Activated T-helper 2 cell treated with anti-CD3 and anti-CD28 coated beads, Interferon-gamma antibody, Interleukin-2, Interleukin-4, amounts not matched to agents 10 μg/mL and 5 μg/mL and 100 μg/mL, durations not matched to agents 14 hours and 24 hours and 36 hours (primary cell): Measurements from ENCODE around the gene ACTN2. TPM values are rescaled to one million over a fixed set of nuclear protein-coding genes. Genes with fewer than 3 reads are reported as not detected.

Source experiments
- DNase-seq: peaks from one replicate; pipeline ENCODE4 v3.0.0; 2021; ENCODE audit warnings: low spot score
- H3K27ac Mint-ChIP-seq: one replicate; pipeline ENCODE4 v1.8.0; 2021; ENCODE audit warnings: mixed read lengths
- H3K27me3 Mint-ChIP-seq: one replicate; pipeline ENCODE4 v1.8.0; 2021; ENCODE audit warnings: low read depth, mixed read lengths
- H3K36me3 Mint-ChIP-seq: one replicate; pipeline ENCODE4 v1.8.0; 2021; ENCODE audit warnings: low read depth, mixed read lengths
- H3K4me1 Mint-ChIP-seq: one replicate; pipeline ENCODE4 v1.8.0; 2021; ENCODE audit warnings: low read depth, mixed read lengths
- H3K4me3 Mint-ChIP-seq: one replicate; pipeline ENCODE4 v1.8.0; 2021; ENCODE audit warnings: low read depth, mild to moderate bottlenecking, moderate library complexity, mixed read lengths
- H3K9me3 Mint-ChIP-seq: one replicate; pipeline ENCODE4 v1.8.0; 2021; ENCODE audit warnings: mixed read lengths
- intact Hi-C: fragments of 100-400 bp; cut with micrococcal nuclease; formaldehyde crosslinking; loops from one replicate; pipeline ENCODE4 v1.15.1; 2023
- total RNA-seq: library from RNA; stranded (reverse); gene quantifications from 2 replicates; pipeline ENCODE4 v1.2.3, GENCODE V29; 2022

Gene ACTN2
- total RNA-seq, 1 donor from 2014 or later = 0.23 TPM

DNA sequence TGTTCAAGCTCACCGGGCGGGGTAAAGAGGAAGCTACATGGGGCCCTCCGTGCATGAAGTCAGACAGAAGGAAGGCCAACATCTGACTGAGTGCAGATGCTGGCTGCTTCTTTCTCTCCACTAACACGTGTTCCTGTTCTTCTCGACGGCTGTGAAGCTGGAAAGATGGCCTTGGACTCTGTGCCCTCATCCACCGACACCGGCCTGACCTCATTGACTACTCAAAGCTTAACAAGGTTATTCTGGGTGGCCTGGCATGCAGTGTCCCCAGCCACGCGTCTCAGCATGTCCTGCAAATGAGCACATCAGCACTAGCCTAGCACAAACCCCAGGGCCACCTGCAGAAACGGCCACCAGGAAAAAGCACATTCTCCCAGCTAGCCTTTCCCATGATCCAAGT lies 41.2 kb downstream of the ACTN2 start:
- intact Hi-C loops = no loop called here
- DNase-seq = no peak
- Mint-ChIP-seq H3K27me3 (peaks cover 5% of the 10 kb centered on the region), H3K36me3 (no peaks in the 10 kb centered on the region), H3K4me3 (no peak overlapping the region), H3K4me1 (no peaks in the 10 kb centered on the region), H3K27ac (no peak overlapping the region), H3K9me3 (no peaks in the 10 kb centered on the region)

GRCh38 chr1:236728752-236729151 lies 42.5 kb downstream of the ACTN2 start:
- intact Hi-C loops = no loop called here
- no peak overlapping the region for H3K27ac Mint-ChIP-seq
- no peaks in the 10 kb centered on the region for H3K4me1 Mint-ChIP-seq
- H3K4me3 Mint-ChIP-seq = no peak overlapping the region
- H3K27me3 Mint-ChIP-seq = peaks cover 5% of the 10 kb centered on the region
- no peaks in the 10 kb centered on the region for H3K36me3 Mint-ChIP-seq
- no peaks in the 10 kb centered on the region for H3K9me3 Mint-ChIP-seq
- no peak for DNase-seq

- Mint-ChIP-seq H3K27me3 (peaks cover 5% of the 10 kb centered on the region), H3K36me3 (no peaks in the 10 kb centered on the region), H3K9me3 (no peaks in the 10 kb centered on the region), H3K4me3 (no peak overlapping the region), H3K4me1 (no peaks in the 10 kb centered on the region), H3K27ac (no peak overlapping the region)
- no peak for DNase-seq
- intact Hi-C loops = no loop called here
Observed at GRCh38 chr1:236733653-236734052, 47.4 kb downstream of the ACTN2 start.

GRCh38 chr1:236734141-236734765 lies 48.0 kb downstream of the ACTN2 start:
- Mint-ChIP-seq H3K4me3 (no peak overlapping the region), H3K4me1 (no peaks in the 10 kb centered on the region), H3K36me3 (no peaks in the 10 kb centered on the region), H3K27me3 (peaks cover 5% of the 10 kb centered on the region), H3K27ac (no peak overlapping the region), H3K9me3 (no peaks in the 10 kb centered on the region)
- DNase-seq = no peak
- intact Hi-C loops = no loop called here

DNA sequence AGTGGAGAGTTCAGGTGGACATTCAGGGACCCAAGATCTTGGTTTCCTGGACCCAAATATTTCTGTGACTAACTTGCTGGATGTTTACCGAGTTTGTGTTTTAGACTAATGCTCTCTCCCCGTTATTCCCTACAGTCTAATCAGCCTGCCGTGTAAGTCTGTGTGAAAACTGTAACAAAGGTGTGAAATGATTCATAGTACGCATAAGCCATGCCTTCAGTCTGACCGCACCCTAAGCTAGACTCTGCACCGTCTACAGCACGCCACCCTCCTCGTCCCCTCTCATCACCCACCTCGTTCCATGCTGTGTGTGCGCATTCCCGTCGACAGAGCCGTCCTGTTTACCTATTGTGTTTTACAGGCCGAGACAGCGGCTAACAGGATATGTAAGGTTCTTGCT lies 50.5 kb downstream of the ACTN2 start:
- Mint-ChIP-seq H3K4me3 (no peak overlapping the region), H3K36me3 (no peaks in the 10 kb centered on the region), H3K27ac (no peak overlapping the region), H3K9me3 (no peaks in the 10 kb centered on the region), H3K27me3 (no peaks in the 10 kb centered on the region), H3K4me1 (no peaks in the 10 kb centered on the region)
- no peak for DNase-seq
- intact Hi-C loops = no loop called here

DNA sequence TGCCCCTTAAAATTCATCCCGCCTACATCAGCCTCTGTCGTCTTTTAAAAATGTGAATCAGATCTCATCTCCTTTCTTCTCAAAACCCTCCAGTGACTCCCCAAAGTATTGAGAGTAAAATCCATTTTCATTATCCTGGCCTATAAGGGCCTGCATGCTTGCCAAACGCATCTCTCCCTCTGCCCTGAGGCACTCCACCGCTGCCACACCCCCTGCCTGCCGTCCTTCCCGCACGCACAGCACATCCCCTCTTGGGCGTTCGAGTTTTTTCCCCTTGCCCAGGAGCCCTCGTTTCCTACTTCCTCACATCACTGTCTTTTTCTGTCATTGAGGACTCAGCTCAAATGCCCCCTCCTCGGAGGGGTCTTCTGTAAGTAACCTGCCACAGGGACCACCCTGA lies 55.5 kb downstream of the ACTN2 start:
- H3K9me3 Mint-ChIP-seq = no peaks in the 10 kb centered on the region
- no peaks in the 10 kb centered on the region for H3K36me3 Mint-ChIP-seq
- H3K4me3 Mint-ChIP-seq = no peak overlapping the region
- no peaks in the 10 kb centered on the region for H3K4me1 Mint-ChIP-seq
- no peak for DNase-seq
- H3K27me3 Mint-ChIP-seq = no peaks in the 10 kb centered on the region
- intact Hi-C loops = no loop called here
- H3K27ac Mint-ChIP-seq = no peak overlapping the region

- no peak for DNase-seq
- intact Hi-C loops = no loop called here
- no peak overlapping the region for H3K4me3 Mint-ChIP-seq
- H3K27me3 Mint-ChIP-seq = peaks cover under 1% of the 10 kb centered on the region
- H3K4me1 Mint-ChIP-seq = no peaks in the 10 kb centered on the region
- no peaks in the 10 kb centered on the region for H3K9me3 Mint-ChIP-seq
- no peaks in the 10 kb centered on the region for H3K36me3 Mint-ChIP-seq
- no peak overlapping the region for H3K27ac Mint-ChIP-seq
Observed at GRCh38 chr1:236742421-236743160, 56.3 kb downstream of the ACTN2 start.

DNA sequence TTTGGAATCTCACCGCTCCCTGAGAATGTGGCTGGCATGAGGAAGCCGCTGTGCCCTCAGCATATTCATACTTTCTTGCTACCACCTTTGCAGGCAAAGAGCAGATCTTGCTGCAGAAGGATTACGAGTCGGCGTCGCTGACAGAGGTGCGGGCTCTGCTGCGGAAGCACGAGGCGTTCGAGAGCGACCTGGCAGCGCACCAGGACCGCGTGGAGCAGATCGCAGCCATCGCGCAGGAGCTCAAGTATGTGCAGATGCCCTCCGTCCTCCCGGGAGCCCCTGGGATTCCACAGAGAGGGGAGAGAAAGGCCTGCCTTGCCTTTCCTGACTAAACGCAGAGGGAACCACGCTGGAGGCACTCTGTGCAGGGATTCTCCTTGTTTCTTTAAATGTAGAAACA lies 58.2 kb downstream of the ACTN2 start:
- Mint-ChIP-seq H3K36me3 (no peaks in the 10 kb centered on the region), H3K4me3 (no peak overlapping the region), H3K9me3 (no peaks in the 10 kb centered on the region), H3K4me1 (no peaks in the 10 kb centered on the region), H3K27ac (no peak overlapping the region), H3K27me3 (peaks cover 4% of the 10 kb centered on the region)
- DNase-seq = no peak
- intact Hi-C loops = no loop called here

DNA sequence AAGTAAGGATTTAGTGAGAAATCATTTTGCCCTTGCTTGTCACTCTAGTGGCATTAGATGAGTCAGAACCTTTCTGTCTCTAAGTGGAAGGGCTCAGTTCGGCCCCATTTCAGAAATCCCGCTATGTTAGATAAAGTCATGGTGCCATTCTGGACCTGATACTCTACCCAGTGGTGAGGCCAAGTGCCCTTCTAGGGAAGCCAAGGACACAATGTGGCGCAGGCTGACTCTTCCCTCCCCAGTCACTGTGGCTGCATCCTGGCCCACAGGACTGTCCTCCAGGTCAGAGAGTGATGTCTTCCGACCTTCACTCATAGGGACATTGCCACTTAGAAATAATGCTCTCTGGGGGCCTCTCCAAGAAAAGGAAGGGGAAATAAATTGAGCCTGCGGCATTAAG lies 60.5 kb downstream of the ACTN2 start:
- Mint-ChIP-seq H3K27me3 (peaks cover 4% of the 10 kb centered on the region), H3K4me3 (no peak overlapping the region), H3K9me3 (no peaks in the 10 kb centered on the region), H3K27ac (no peak overlapping the region), H3K4me1 (no peaks in the 10 kb centered on the region), H3K36me3 (no peaks in the 10 kb centered on the region)
- DNase-seq = no peak
- intact Hi-C loops = no loop called here

DNA sequence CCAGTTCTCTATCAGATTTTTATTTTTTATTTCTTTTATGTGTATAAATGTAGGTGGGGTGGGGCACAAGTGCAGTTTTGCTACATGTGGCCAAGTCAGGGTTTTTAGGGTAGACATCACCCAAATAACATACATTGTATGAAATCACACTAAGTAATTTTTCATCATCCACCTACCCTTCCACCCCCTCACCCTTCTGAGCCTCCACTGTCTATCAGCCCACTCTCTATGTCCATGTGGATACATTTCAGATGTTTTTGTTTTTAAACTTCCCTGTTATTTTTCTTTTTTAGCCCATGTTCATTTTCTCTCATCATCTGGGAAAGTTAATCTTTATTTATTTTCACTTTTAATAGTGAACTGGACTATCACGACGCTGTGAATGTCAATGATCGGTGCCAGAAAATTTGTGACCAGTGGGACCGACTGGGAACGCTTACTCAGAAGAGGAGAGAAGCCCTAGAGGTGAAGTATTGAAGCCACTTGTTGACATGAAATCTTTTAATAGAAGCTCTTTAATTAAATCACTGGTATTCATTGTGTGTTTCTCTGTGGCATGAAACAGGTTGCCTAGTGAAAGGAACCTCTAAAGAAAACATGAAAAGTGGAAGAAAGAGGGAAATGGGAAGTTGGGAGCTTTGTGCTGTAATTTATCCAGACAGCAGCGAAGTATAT lies 61.1 kb downstream of the ACTN2 start:
- peaks cover 4% of the 10 kb centered on the region for H3K27me3 Mint-ChIP-seq
- H3K4me1 Mint-ChIP-seq = no peaks in the 10 kb centered on the region
- H3K9me3 Mint-ChIP-seq = no peaks in the 10 kb centered on the region
- DNase-seq = no peak
- no peak overlapping the region for H3K4me3 Mint-ChIP-seq
- no peak overlapping the region for H3K27ac Mint-ChIP-seq
- no peaks in the 10 kb centered on the region for H3K36me3 Mint-ChIP-seq
- intact Hi-C loops = no loop called here

GRCh38 chr1:236748268-236748870 lies 62.1 kb downstream of the ACTN2 start:
- no peak for DNase-seq
- Mint-ChIP-seq H3K9me3 (no peaks in the 10 kb centered on the region), H3K36me3 (no peaks in the 10 kb centered on the region), H3K27me3 (peaks cover 4% of the 10 kb centered on the region), H3K4me3 (no peak overlapping the region), H3K4me1 (no peaks in the 10 kb centered on the region), H3K27ac (no peak overlapping the region)
- intact Hi-C loops = no loop called here

GRCh38 chr1:236750928-236751327 lies 64.6 kb downstream of the ACTN2 start:
- H3K36me3 Mint-ChIP-seq = no peaks in the 10 kb centered on the region
- H3K9me3 Mint-ChIP-seq = no peaks in the 10 kb centered on the region
- DNase-seq = no peak
- H3K27ac Mint-ChIP-seq = no peak overlapping the region
- no peaks in the 10 kb centered on the region for H3K4me1 Mint-ChIP-seq
- no peak overlapping the region for H3K4me3 Mint-ChIP-seq
- intact Hi-C loops = no loop called here
- peaks cover 4% of the 10 kb centered on the region for H3K27me3 Mint-ChIP-seq

DNA sequence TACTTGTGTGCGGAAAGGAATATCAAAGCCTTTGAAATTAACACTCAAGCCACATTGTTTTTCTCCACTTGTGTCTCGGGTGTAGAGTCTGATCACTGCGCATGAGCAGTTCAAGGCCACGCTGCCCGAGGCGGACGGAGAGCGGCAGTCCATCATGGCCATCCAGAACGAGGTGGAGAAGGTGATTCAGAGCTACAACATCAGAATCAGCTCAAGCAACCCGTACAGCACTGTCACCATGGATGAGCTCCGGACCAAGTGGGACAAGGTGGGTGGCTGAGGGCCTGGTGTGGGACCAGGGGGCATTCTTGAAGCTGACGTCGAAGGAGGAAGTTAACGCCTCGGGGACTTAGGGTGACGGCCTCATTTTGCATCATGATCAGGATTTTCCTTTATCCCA lies 65.1 kb downstream of the ACTN2 start:
- Mint-ChIP-seq H3K27ac (no peak overlapping the region), H3K9me3 (no peaks in the 10 kb centered on the region), H3K36me3 (no peaks in the 10 kb centered on the region), H3K4me1 (no peaks in the 10 kb centered on the region), H3K4me3 (no peak overlapping the region), H3K27me3 (peaks cover 4% of the 10 kb centered on the region)
- DNase-seq = no peak
- intact Hi-C loops = no loop called here
